Measurements from ENCODE around the gene HEMK1.

Gene HEMK1

GRCh38 chr3:50568947-50569749 is at the start of gene HEMK1:
Gene HEMK1, plus strand, starts transcription at chr3:50569522. Its CDS starts 1,583 bp downstream, at chr3:50571105.
- TF ChIP-seq EZH2 (IDR thresholded peaks at IDR 0.05; ENCODE audit: borderline replicate concordance, low read length) (no peak), CTCF (IDR thresholded peaks at IDR 0.05; ENCODE audit: low read length) (no peak)
- H3K4me3 ChIP-seq (ENCODE audit: low read depth, low read length, poor library complexity, severe bottlenecking), result peak within 1 kb of the TSS; percentile 100
- no peaks in the 10 kb centered on the region for H4K20me1 ChIP-seq (ENCODE audit: insufficient read depth, low read length)
- no peaks in the 10 kb centered on the region for H3K9me3 ChIP-seq (ENCODE audit: low read length)
- H3K9ac ChIP-seq (ENCODE audit: low read length), result peak within 1 kb of the TSS; percentile 97
- H3K79me2 ChIP-seq (ENCODE audit: insufficient read depth, low read length), result no peaks in the 10 kb centered on the region
- no peaks in the 10 kb centered on the region for H3F3A ChIP-seq (ENCODE audit: insufficient read depth, low read length)
- H3K4me2 ChIP-seq (ENCODE audit: low read length), result peak within 1 kb of the TSS; percentile 89
- H3K9me2 ChIP-seq (ENCODE audit: low read depth, low read length), result no peaks in the 10 kb centered on the region
- H3K27me3 ChIP-seq (ENCODE audit: insufficient read depth, low read length), result no peaks in the 10 kb centered on the region
- H2AFZ ChIP-seq (ENCODE audit: low read length), result peak within 1 kb of the TSS; percentile 67; the same call in 1 of the 2 replicates
- H3K27ac ChIP-seq (ENCODE audit: low read depth, low read length, poor library complexity, severe bottlenecking), result peak within 1 kb of the TSS; percentile 36
- peaks cover 29% of the 10 kb centered on the region for H3K4me1 ChIP-seq (ENCODE audit: insufficient read depth, low read length, severe bottlenecking)
- H3K36me3 ChIP-seq (ENCODE audit: insufficient read depth, low read length), result no peaks in the 10 kb centered on the region

GRCh38 chr3:50520849-50521248 is 48.5 kb upstream of the HEMK1 start:
- H3K27me3 ChIP-seq (ENCODE audit: insufficient read depth, low read length), result no peaks in the 10 kb centered on the region
- no peak overlapping the region for H2AFZ ChIP-seq (ENCODE audit: low read length)
- no peaks in the 10 kb centered on the region for H3K9me3 ChIP-seq (ENCODE audit: low read length)
- no peaks in the 10 kb centered on the region for H3K36me3 ChIP-seq (ENCODE audit: insufficient read depth, low read length)
- H3K9me2 ChIP-seq (ENCODE audit: low read depth, low read length), result no peaks in the 10 kb centered on the region
- H3K4me2 ChIP-seq (ENCODE audit: low read length), result no peak overlapping the region
- H3F3A ChIP-seq (ENCODE audit: insufficient read depth, low read length), result no peaks in the 10 kb centered on the region
- no peaks in the 10 kb centered on the region for H4K20me1 ChIP-seq (ENCODE audit: insufficient read depth, low read length)
- H3K4me1 ChIP-seq (ENCODE audit: insufficient read depth, low read length, severe bottlenecking), result no peaks in the 10 kb centered on the region
- H3K27ac ChIP-seq (ENCODE audit: low read depth, low read length, poor library complexity, severe bottlenecking), result no peak overlapping the region
- TF ChIP-seq CTCF (IDR thresholded peaks at IDR 0.05; ENCODE audit: low read length) (no peak), EZH2 (IDR thresholded peaks at IDR 0.05; ENCODE audit: borderline replicate concordance, low read length) (no peak)
- H3K9ac ChIP-seq (ENCODE audit: low read length), result no peak overlapping the region
- H3K79me2 ChIP-seq (ENCODE audit: insufficient read depth, low read length), result no peaks in the 10 kb centered on the region
- no peak overlapping the region for H3K4me3 ChIP-seq (ENCODE audit: low read depth, low read length, poor library complexity, severe bottlenecking)

GRCh38 chr3:50521572-50521971 is 47.8 kb upstream of the HEMK1 start:
- Histone ChIP-seq H3K4me1 (ENCODE audit: insufficient read depth, low read length, severe bottlenecking) (no peaks in the 10 kb centered on the region), H3K4me3 (ENCODE audit: low read depth, low read length, poor library complexity, severe bottlenecking) (no peak overlapping the region), H3K36me3 (ENCODE audit: insufficient read depth, low read length) (no peaks in the 10 kb centered on the region), H3K4me2 (ENCODE audit: low read length) (no peak overlapping the region), H3K9me3 (ENCODE audit: low read length) (no peaks in the 10 kb centered on the region), H3K9ac (ENCODE audit: low read length) (no peak overlapping the region), H3K79me2 (ENCODE audit: insufficient read depth, low read length) (no peaks in the 10 kb centered on the region), H3K9me2 (ENCODE audit: low read depth, low read length) (no peaks in the 10 kb centered on the region), H3K27ac (ENCODE audit: low read depth, low read length, poor library complexity, severe bottlenecking) (no peak overlapping the region), H3F3A (ENCODE audit: insufficient read depth, low read length) (no peaks in the 10 kb centered on the region), H4K20me1 (ENCODE audit: insufficient read depth, low read length) (no peaks in the 10 kb centered on the region), H3K27me3 (ENCODE audit: insufficient read depth, low read length) (no peaks in the 10 kb centered on the region), H2AFZ (ENCODE audit: low read length) (no peak overlapping the region)
- no peak for TF ChIP-seq EZH2 (IDR thresholded peaks at IDR 0.05; ENCODE audit: borderline replicate concordance, low read length)
- TF ChIP-seq CTCF (IDR thresholded peaks at IDR 0.05; ENCODE audit: low read length), result no peak

Data from OCI-LY1 (cell line).